Hindlimb muscle (tissue), 1 donor: ENCODE measurements around the gene RAB1B. TPM values are rescaled to one million over a fixed set of nuclear protein-coding genes. Genes with fewer than 3 reads are reported as not detected.
"Not testable (repeated sequence)": the region's sequence is repeated elsewhere in the genome, so short reads cannot be mapped to it uniquely, and the experiment has no call there.

Source experiments
- DNase-seq: peaks from one replicate; pipeline ENCODE4 v3.0.0-alpha.2; 2013
- polyA plus RNA-seq: library from polyadenylated mRNA; unstranded; fragments of 120-200 nt; gene quantifications from one replicate; pipeline ENCODE4 v1.2.1, GENCODE V29; 2013; ENCODE audit not compliant: insufficient read length

Gene RAB1B
- polyA plus RNA-seq, 1 donor = 96.1 TPM

DNA sequence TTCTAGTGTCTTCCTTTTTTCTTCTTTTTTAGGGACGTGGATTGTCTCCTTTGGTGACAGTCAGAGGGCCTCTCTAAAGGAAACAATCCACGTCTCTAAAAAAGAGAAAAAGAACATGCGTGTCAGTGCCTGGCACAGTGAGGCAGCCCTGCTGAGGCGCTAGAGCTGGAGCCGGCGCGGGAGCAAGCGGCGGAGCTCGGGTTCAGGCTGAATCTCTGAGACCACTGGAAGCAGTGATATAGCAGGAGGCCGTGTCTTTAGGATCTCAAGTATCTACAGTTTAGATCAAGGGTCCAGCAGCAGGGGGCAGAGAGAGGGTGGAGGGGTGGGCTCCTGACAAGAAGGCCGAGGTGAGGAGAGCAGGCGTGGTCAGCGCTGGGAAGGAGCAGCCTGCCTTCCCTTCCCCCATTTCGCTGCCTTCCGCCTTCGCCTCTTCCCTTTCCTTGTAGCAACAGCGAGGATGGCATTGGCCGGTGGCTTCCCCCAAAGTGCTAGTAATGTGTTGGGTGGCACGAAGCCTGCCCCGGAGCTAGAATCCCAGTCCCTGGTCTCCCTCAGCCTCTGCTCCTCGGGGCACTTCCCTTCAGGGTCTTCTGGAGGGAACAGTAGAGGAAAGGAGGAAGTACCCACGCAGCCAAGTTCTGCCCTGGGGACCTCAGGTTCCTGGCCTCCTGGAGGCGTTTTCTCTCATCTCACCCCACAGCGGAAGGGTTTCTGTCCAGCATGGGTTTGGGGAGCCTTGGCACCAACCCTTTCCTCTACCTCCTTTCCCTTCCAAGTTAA, 28.2 kb upstream of the RAB1B start:
- no peak for DNase-seq

- no peak for DNase-seq
These were observed 27.7 kb upstream of the RAB1B start for GRCh38 chr11:66240781-66241136.

- no peak for DNase-seq
These were observed 26.2 kb upstream of the RAB1B start for GRCh38 chr11:66242095-66242765.

DNA sequence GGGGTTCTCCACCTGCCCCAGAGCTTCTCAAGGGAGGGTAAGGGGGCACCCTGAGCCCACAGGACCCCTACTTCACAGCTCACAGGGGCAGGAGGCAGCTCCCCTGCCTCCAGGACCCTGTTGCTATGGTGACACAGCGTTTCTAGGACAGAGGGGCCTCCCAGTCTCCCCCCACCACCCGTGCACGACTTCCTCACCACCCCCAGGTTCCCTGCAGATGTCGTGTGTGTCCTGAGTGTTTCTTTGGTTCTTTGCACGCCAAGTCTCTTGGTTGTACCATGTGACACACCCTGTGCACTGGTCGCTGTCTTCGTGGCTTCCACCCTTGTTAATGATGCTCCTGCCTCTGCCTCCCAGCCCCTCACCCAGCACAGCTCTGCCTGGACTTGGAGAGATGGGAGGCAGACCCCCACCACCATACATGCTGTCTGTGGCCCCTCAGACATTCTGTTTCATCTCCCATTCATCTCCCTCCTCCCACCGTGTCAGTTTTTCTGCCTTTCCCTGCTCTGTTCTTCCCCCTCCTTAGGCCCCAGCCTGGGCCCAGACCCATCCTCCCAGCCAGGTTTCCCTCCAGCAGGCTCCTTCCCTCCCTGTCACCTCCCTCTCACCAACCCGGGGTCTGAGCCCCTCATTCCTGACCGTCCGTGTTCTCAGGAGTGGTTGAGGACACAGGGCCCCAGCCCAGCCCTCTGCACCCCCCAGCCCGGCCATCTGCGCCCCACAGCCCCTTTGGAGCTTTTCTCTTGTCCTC, 24.5 kb upstream of the RAB1B start:
- DNase-seq = no peak

GRCh38 chr11:66247295-66247694, 21.1 kb upstream of the RAB1B start:
- no peak for DNase-seq

DNA sequence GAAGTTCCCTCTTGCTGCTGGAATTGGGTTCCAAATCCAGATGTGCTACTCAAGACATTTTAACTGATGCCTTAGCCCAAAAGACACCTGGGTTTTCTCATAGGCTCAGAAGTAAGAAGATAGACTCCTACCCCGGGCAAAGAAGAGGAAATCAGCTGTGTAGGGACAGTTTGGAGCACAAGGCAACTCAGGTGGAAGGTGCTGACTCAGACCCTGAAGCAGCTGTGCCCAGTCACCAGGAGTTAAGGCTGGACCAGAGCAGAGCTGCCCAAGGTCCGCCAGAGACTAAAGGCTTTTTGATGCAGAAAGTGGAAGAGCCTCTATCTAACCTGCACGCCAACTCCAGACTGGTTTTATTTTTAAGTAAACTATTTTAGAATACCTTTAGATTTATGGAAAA, 20.6 kb upstream of the RAB1B start:
- no peak for DNase-seq

DNA sequence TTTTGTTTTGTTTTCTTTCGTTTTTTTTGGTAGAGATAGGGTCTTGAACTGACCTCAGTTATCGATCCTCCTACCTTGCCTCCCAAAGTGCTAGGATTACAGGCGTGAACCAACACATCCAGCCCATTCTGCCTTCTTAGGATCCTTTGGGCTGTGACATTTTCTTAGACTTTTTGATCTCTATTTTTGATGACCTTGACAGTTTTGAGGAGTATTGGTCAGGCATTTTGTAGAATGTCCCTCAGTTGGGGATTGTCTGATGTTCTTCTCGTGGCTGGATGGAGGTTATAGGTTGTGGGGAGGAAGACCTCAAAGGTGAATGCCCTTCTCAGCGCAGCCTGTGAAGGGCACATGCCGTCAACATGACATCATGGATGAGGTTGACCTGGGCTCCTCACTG, 19.5 kb upstream of the RAB1B start:
- DNase-seq = no peak

DNA sequence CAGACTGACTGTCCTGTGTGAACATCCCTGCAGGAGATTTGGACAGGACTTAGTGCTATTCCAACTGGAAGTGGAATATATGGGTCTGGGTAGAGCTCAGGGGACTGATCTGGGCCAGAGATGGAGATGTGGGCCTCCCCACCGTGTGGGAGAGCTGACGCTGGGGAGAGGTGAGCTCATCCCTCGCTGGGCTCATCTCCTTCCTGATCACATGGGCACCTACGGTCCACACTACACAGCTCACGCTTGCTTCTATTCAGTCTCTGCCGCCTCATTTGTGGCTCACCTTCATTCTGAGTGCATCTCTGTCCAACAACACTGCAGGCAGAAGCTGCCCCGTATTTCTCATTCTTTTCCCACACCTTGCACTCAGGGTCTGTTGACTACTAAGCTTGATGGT, 16.6 kb upstream of the RAB1B start:
- no peak for DNase-seq

GRCh38 chr11:66253081-66253480, 15.4 kb upstream of the RAB1B start:
- not testable (repeated sequence) for DNase-seq

GRCh38 chr11:66258473-66258893, 10.0 kb upstream of the RAB1B start:
- DNase-seq = no peak

DNA sequence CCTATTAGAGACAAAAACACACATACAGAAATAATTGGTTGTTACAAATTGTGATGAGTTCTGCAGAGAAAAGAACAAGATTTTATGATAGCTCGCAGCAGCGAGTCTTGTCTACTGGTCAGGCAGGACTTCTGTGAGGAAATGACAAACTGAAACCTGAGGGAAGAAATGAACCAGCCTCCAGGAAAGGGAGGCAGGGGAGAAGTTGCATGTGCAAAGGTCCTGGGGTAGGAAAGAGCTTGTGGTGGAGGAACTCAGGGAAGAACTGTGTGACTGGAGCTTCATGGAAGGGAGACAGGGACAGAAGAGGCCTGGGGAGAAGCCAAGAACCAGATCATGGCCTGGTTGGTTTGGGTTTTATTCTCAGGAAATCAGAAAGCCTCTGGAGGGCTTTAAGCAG, 9.2 kb upstream of the RAB1B start:
- DNase-seq = no peak

- DNase-seq = no peak
These were observed 8.5 kb upstream of the RAB1B start for GRCh38 chr11:66259956-66260355.

DNA sequence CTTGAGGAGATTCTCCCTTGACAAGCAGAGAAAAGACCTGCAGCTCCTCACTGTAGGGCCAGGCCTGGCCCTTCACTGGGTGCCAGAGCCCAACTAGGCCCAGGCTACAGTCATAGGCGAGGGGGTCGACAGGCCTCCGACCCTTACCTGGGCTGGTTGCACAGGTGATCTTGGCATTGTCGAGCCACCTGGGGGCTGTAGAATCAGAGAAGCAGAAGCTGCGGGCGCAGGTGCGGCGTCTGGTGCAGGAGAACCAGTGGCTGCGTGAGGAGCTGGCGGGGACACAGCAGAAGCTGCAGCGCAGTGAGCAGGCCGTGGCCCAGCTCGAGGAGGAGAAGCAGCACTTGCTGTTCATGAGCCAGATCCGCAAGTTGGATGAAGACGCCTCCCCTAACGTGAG, 6.9 kb upstream of the RAB1B start:
- DNase-seq = no peak

DNA sequence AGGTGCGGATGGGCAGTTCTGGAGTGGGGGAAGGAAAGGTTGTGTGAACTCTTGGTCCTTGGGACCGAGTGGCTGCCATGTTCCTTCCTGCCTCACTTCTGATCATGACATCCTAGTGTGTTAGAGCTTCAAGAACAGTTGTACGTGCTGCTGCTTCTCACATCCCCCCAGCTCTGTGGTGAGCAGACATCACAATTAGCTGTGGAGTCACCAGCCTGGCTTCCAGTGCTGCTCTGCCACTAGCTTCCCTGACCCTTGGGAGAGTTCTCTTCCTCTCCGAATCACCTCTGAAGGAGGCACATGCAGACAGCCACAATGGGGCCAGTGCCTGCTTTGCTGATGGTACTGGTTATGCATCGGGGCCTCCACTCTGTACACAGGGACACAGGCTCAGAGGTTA, 6.2 kb upstream of the RAB1B start:
- no peak for DNase-seq

DNA sequence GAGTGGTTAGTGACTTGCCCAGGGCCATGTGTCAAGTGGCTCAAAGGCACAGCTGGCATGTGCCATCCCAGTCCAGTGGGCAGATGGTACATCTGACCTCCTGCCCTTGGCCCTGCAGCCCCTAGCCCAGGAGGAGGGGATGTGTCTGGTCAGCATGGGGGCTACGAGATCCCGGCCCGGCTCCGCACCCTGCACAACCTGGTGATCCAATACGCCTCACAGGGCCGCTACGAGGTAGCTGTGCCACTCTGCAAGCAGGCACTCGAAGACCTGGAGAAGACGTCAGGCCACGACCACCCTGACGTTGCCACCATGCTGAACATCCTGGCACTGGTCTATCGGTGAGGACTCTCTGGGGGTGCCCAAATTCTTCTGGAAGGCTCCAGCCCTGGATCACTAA, 5.7 kb upstream of the RAB1B start:
- DNase-seq = no peak

- no peak for DNase-seq
These were observed 5.2 kb upstream of the RAB1B start for GRCh38 chr11:66263231-66263630.

- DNase-seq = no peak
These were observed 4.7 kb upstream of the RAB1B start for GRCh38 chr11:66263785-66264184.

DNA sequence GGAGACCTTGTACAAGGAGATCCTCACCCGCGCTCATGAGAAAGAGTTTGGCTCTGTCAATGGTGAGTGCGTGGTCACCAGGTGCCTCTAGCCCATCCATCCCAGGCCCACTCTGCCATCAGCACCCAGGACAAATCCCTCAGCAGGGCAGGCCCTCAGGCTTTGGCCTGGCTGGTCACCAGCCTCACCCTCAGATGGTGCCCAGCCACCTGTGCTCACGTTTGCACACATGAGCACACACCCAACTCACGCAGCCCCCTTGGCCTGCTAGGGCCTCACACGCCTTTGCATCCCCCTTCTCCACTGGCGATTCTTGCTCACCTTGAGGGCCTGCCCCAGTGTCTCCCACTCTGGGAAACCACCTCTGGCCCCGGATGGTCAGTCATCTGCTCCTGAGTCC, 4.1 kb upstream of the RAB1B start:
- no peak for DNase-seq

- DNase-seq = no peak
These were observed 3.5 kb upstream of the RAB1B start for GRCh38 chr11:66264914-66265313.

- no peak for DNase-seq
These were observed 2.7 kb upstream of the RAB1B start for GRCh38 chr11:66265531-66266377.

DNA sequence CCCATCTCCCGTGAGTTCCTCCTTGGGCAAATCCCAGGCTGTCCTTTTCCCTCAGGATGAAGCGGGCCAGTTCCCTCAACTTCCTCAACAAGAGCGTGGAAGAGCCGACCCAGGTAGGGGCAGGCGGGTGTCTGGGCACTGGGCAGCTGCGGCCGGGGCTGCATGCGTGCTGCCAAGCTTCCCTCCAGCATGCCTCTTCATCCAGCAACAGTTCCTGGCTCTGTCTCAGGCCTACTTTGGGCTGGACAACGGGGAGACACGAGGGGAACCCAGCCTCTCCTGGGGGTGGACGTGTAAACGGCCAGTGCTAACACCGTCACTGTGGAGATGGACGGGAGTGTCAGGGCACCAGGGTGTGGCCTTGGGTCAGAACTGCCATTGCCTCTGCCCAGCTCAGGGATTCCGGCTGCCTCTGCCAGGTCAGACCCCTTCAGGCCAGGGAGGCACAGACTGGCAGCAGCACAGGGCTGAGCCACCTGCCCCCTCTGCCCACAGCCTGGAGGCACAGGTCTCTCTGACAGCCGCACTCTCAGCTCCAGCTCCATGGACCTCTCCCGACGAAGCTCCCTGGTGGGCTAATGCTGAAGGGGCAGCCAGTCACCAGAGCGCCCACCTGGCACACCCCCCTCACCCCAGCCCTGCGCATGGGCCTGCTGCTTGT, 1.9 kb upstream of the RAB1B start:
- no peak for DNase-seq

GRCh38 chr11:66267039-66267378, 1.4 kb upstream of the RAB1B start:
- DNase-seq = no peak
